HepG2 (cell line): ENCODE results near the gene SEMA5B. TPM values are rescaled to one million over a fixed set of nuclear protein-coding genes. Genes with fewer than 3 reads are reported as not detected.

Experiments
- ATAC-seq: fragments of 200-7000 bp; cut with Tn5 transposase; 3 replicates; pipeline ENCODE4 v1.9.1; 2020; ENCODE audit warnings: mild to moderate bottlenecking, moderate library complexity
- BruUV-seq: library from RNA; stranded (reverse); fragments of 400-500 nt; replicated peaks from 2 replicates; lab custom pipeline; 2021; lab: Mats Ljungman, UMichigan
- CTCF ChIA-PET: fragments of 300-600 bp; formaldehyde crosslinking; extraction: SDS; loops from one replicate; lab custom pipeline; 2021; ENCODE audit warnings: low total read pairs, inconsistent platforms, low intra/inter-chr PET ratio; lab: Yijun Ruan, JAX
- POLR2A ChIA-PET: fragments of 350-600 bp; sonication (Branson Sonifier 250); formaldehyde crosslinking; loops from one replicate; lab custom pipeline; 2020; ENCODE audit warnings: antibody characterized with exemption, inconsistent platforms; lab: Yijun Ruan, JAX
- DNase-seq: peaks from one replicate; pipeline ENCODE4 v3.0.0-alpha.2; 2015; ENCODE audit warnings: low spot score
- FAIRE-seq: peaks from 3 replicates; lab custom pipeline; 2011; peaks lifted over from hg19 to GRCh38; lab: Jason Lieb, UNC
- H2AFZ ChIP-seq: one replicate; pipeline ENCODE4 v1.6.1; 2011; ENCODE audit warnings: low read length, inconsistent platforms
- H3K27ac ChIP-seq: fragments of 300-600 bp; 3 replicates; pipeline ENCODE4 v1.8.0; 2011; ENCODE audit warnings: mixed run types, mild to moderate bottlenecking, mixed read lengths, low read length, inconsistent platforms; ENCODE audit not compliant: insufficient read depth; ENCODE audit errors: extremely low read length
- H3K27me3 ChIP-seq, 2 experiments: fragments of 200-600 bp in 1 of 2; 2 replicates in 1 of 2; 3 replicates in 1 of 2; pipeline versions ENCODE4 v1.6.0 to v1.8.0; 2011; ENCODE audit warnings: low read length in 2 of 2, mild to moderate bottlenecking in 2 of 2, moderate library complexity in 2 of 2, inconsistent platforms in 1 of 2; ENCODE audit not compliant: insufficient read depth in 2 of 2, control insufficient read depth in 1 of 2
- H3K36me3 ChIP-seq, 2 experiments: fragments of 200-600 bp in 1 of 2; replicated peaks in 1 of 2; 2 replicates in 1 of 2; 3 replicates in 1 of 2; pipeline versions ENCODE4 v1.5.1 to v1.8.0; 2011; ENCODE audit warnings: low read length in 2 of 2, inconsistent platforms in 1 of 2; ENCODE audit not compliant: insufficient read depth in 2 of 2, control insufficient read depth in 1 of 2
- H3K4me1 ChIP-seq: 2 replicates; pipeline ENCODE4 v1.5.1; 2012; ENCODE audit warnings: low read length, inconsistent platforms; ENCODE audit not compliant: insufficient read depth
- H3K4me2 ChIP-seq: 2 replicates; pipeline ENCODE4 v1.6.0; 2011; ENCODE audit warnings: low read depth, low read length, inconsistent platforms
- H3K4me3 ChIP-seq, 3 experiments: fragments of 200-600 bp in 1 of 3; sonication (generic), shearing (Covaris generic) in 1 of 3; replicated peaks in 1 of 3; 2 replicates each; pipeline ENCODE4 v1.5.1; 2011 to 2016; ENCODE audit warnings: low read length in 3 of 3, inconsistent platforms in 2 of 3, low read depth in 2 of 3, mild to moderate bottlenecking in 2 of 3, control low read depth in 1 of 3, mixed read lengths in 1 of 3; ENCODE audit not compliant: insufficient read depth in 1 of 3
- H3K79me2 ChIP-seq: one replicate; pipeline ENCODE4 v1.6.1; 2011; ENCODE audit warnings: low read length, inconsistent platforms; ENCODE audit not compliant: insufficient read depth
- H3K9ac ChIP-seq: 2 replicates; pipeline ENCODE4 v1.6.0; 2011; ENCODE audit warnings: mild to moderate bottlenecking, low read depth, low read length, inconsistent platforms; ENCODE audit not compliant: insufficient read depth
- H3K9me3 ChIP-seq: 2 replicates; pipeline ENCODE4 v1.5.1; 2012; ENCODE audit warnings: mild to moderate bottlenecking, low read length
- H4K20me1 ChIP-seq: 2 replicates; pipeline ENCODE4 v1.6.0; 2011; ENCODE audit warnings: inconsistent platforms, mild to moderate bottlenecking, low read length, moderate library complexity; ENCODE audit not compliant: insufficient read depth
- MXD3 ChIP-seq: IDR thresholded peaks from 2 replicates; pipeline ENCODE4 v1.6.1; 2016; ENCODE audit warnings: mild to moderate bottlenecking, missing biosample characterization, missing genetic modification reagents
- RAD21 ChIP-seq: fragments of 450-650 bp; formaldehyde crosslinking; IDR thresholded peaks from 2 replicates; pipeline ENCODE4 v1.5.0; 2020; ENCODE audit warnings: mild to moderate bottlenecking
- TBX2 ChIP-seq: sonication (generic); formaldehyde crosslinking; IDR thresholded peaks from 2 replicates; pipeline ENCODE4 v1.5.0; 2020; ENCODE audit warnings: missing genetic modification reagents, mild to moderate bottlenecking, borderline replicate concordance
- THAP9 ChIP-seq: sonication (generic); formaldehyde crosslinking; IDR thresholded peaks from 2 replicates; pipeline ENCODE4; 2020; ENCODE audit warnings: missing genetic modification reagents, mild to moderate bottlenecking, borderline replicate concordance
- ZNF574 ChIP-seq: sonication (generic); formaldehyde crosslinking; IDR thresholded peaks from 2 replicates; pipeline ENCODE4 v1.4.0; 2020; ENCODE audit warnings: missing genetic modification reagents
- ZNF615 ChIP-seq: sonication (generic); formaldehyde crosslinking; IDR thresholded peaks from 2 replicates; pipeline ENCODE4 v1.5.0; 2020; ENCODE audit warnings: mild to moderate bottlenecking, missing genetic modification reagents, borderline replicate concordance
- ZNF639 ChIP-seq: conservative IDR thresholded peaks from 2 replicates; pipeline ENCODE4 v1.6.1; 2018; ENCODE audit warnings: missing genetic modification reagents
- ZNF747 ChIP-seq: sonication (generic); formaldehyde crosslinking; IDR thresholded peaks from 2 replicates; pipeline ENCODE4 v1.8.1; 2023; ENCODE audit warnings: missing genetic modification reagents, mild to moderate bottlenecking, borderline replicate concordance
- ZNF75D ChIP-seq: sonication (generic); formaldehyde crosslinking; IDR thresholded peaks from 2 replicates; pipeline ENCODE4 v1.8.1; 2023; ENCODE audit warnings: missing genetic modification reagents, mild to moderate bottlenecking, borderline replicate concordance
- ZNF772 ChIP-seq: sonication (generic); formaldehyde crosslinking; IDR thresholded peaks from 2 replicates; pipeline ENCODE4 v1.5.0; 2020; ENCODE audit warnings: mild to moderate bottlenecking, missing genetic modification reagents
- ZNF891 ChIP-seq: sonication (generic); formaldehyde crosslinking; IDR thresholded peaks from 2 replicates; pipeline ENCODE4 v1.5.0; 2020; ENCODE audit warnings: mild to moderate bottlenecking, missing genetic modification reagents
- WGBS: methylation state at CpG from one replicate; pipeline ENCODE4 v1.1.6; 2017; ENCODE audit warnings: low lambda C conversion rate; 5-methylcytosine and 5-hydroxymethylcytosine counted together
- in situ Hi-C: cut with HindIII; loops from 2 replicates; pipeline ENCODE4 v1.10.0; 2017; ENCODE audit warnings: low pct_unique_long_range_greater_than_20kb; ENCODE audit not compliant: extremely low pct_ligation_motif_present
- intact Hi-C: fragments of 100-400 bp; cut with micrococcal nuclease; formaldehyde crosslinking; loops from one replicate; pipeline ENCODE4 v1.10.0; 2022; ENCODE audit not compliant: unreplicated experiment
- polyA plus RNA-seq, 8 experiments: library from polyadenylated mRNA; depleted of rRNA in 3 of 8; stranded (reverse) in 7 of 8; unstranded in 1 of 8; fragments of >200 nt; fragmentation: Illumina TruSeq in 4 of 8; extraction: Trizol in 4 of 8; gene quantifications; 2 replicates each; pipeline versions ENCODE4 v1.2.1 to v1.2.3, GENCODE V29; 2011 to 2016; ENCODE audit warnings: low read depth in 4 of 8, missing spikeins in 1 of 8, mixed read lengths in 1 of 8; ENCODE audit not compliant: insufficient read depth in 1 of 8
- total RNA-seq, 5 experiments: library from RNA; depleted of rRNA; stranded (reverse); fragments of >200 nt; fragmentation: Illumina TruSeq; extraction: Trizol; gene quantifications; 2 replicates each; pipeline ENCODE4 v1.2.3, GENCODE V29; 2016; ENCODE audit warnings: low read depth in 1 of 5

Gene SEMA5B
- total and polyA plus RNA-seq, 2 of the 13 experiments (the other 11 are each of a cell fraction or from before 2014, with no cell fraction given) = not detected

GRCh38 chr3:123028233-123028828, 768 bp upstream of the SEMA5B start (continued):
- TF ChIP-seq THAP9 (CRISPR knock-in tag) = 0 out of 2 replicates have a peak, but pooled peaks have one; percentile 25
- no peak for TF ChIP-seq ZNF75D (CRISPR knock-in tag)
- TF ChIP-seq RAD21 = peak; percentile 22; the same call in 1 of the 2 replicates
- TF ChIP-seq, all 625 proteins: peak for 10

GRCh38 chr3:123026565-123027291, 835 bp downstream of the SEMA5B start:
- DNase-seq = no peak
- H3K79me2 ChIP-seq = no peaks in the 10 kb centered on the region
- CTCF ChIA-PET = interaction anchor here (1.7 kb wide), 1 partner anchor 272 kb away, joined by 4 read pairs; no protein-coding TSS in a partner anchor
- peaks cover 25% of the 10 kb centered on the region for H3K4me1 ChIP-seq
- no peak overlapping the region for H2AFZ ChIP-seq
- no peak for FAIRE-seq
- BruUV-seq = no TSS peak
- 7% methylated on average over 46 of the region's 62 CpGs for WGBS
- H3K4me2 ChIP-seq = peak overlapping the region; percentile 93
- in situ Hi-C loops = loop anchor here (5.0 to 25.0 kb wide), 2 partner anchors 79 to 264 kb away; no protein-coding TSS in a partner anchor
- no peaks in the 10 kb centered on the region for H3K9me3 ChIP-seq
- intact Hi-C loops = loop anchor here (1.0 kb wide), 1 partner anchor 272 kb away; no protein-coding TSS in a partner anchor
- POLR2A ChIA-PET = interaction anchor here (0.6 kb wide), 1 partner anchor 58 kb away, joined by 3 read pairs; no protein-coding TSS in a partner anchor
- H3K36me3 ChIP-seq = no peaks in the 10 kb centered on the region
- H3K9ac ChIP-seq = no peak overlapping the region
- peak; percentile 75 for ATAC-seq
- peaks cover 13 to 76% of the 10 kb centered on the region in 2 experiments for H3K27me3 ChIP-seq
- H4K20me1 ChIP-seq = no peaks in the 10 kb centered on the region
- no peak overlapping the region for H3K27ac ChIP-seq
- H3K4me3 ChIP-seq = peak overlapping the region; percentile 54 to 69 (median 57)
- TF ChIP-seq ZNF639 (no peak), ZNF574 (peak; percentile 20; the same call in 1 of the 2 replicates), MXD3 (CRISPR knock-in tag) (peak; percentile 20; the same call in 1 of the 2 replicates), TBX2 (CRISPR knock-in tag) (peak; percentile 60), ZNF891 (CRISPR knock-in tag) (peak; percentile 28; the same call in 1 of the 2 replicates), ZNF615 (CRISPR knock-in tag) (no peak), ZNF747 (CRISPR knock-in tag) (no peak), ZNF772 (CRISPR knock-in tag) (peak; percentile 54; the same call in 1 of the 2 replicates)
